ENCODE results near the gene C16orf96.

GRCh38 chr16:4535627-4536108 is 20.5 kb upstream of the C16orf96 start:
- TF ChIP-seq CTCF (IDR thresholded peaks at IDR 0.05; ENCODE audit: extremely low read depth in 1 of 2, insufficient read depth in 1 of 2, low read depth in 1 of 2, low read length in 2 of 2) (no peak), MYC (IDR thresholded peaks at IDR 0.05; ENCODE audit: low read depth, low read length) (no peak), POLR2A (IDR thresholded peaks at IDR 0.05; ENCODE audit: low read depth, low read length) (no peak), EZH2 (IDR thresholded peaks at IDR 0.05; ENCODE audit: borderline replicate concordance, low read depth, low read length, severe bottlenecking) (no peak), POLR2AphosphoS5 (IDR thresholded peaks at IDR 0.05; ENCODE audit: insufficient read depth, low read depth, low read length) (no peak)

Data from endothelial cell of umbilical vein (primary cell).